ENCODE measurements around the gene GREM1. TPM values are rescaled to one million over a fixed set of nuclear protein-coding genes. Genes with fewer than 3 reads are reported as not detected.

Gene GREM1
- not detected for total RNA-seq

DNA sequence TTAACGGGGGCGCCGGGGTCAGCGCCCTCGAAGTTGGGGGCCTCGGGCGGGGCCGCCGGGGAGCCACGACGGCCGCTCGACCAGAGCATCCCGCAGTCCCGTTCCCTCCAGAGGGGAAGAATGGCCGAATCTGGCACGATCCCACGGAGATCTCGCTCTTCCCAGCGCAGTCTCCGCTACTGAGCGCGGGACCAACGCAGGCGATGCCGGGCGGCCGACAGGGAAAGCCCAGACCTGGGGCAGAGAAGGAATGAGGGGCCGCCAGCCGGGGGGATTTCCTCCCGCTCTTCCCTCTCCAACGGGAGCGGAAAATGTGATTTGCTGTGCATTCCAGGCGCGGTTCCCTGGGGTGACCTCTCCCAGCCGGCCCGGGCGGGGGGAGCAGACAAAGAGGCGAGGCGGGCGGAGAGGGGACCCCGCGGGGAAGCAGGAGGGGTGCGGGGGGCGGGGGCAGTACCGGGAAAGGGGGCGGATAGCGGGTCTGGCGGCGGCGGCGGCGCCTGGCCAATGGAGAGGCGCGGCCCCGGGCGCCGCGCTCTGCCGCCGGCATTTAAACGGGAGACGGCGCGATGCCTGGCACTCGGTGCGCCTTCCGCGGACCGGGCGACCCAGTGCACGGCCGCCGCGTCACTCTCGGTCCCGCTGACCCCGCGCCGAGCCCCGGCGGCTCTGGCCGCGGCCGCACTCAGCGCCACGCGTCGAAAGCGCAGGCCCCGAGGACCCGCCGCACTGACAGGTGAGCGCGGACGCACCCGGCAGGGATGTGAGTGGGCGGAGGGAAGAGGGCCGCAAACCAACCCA, at the start of gene GREM1:
Gene GREM1 (plus strand): TSS at position 579 of the 801 bp plus-strand sequence. CDS start 12,687 bp downstream, outside the sequence.
- CTCF ChIA-PET: no interaction called here
- DNase-seq (peak; percentile 12), ATAC-seq (no peak)
- POLR2A ChIA-PET: no interaction called here
- intact Hi-C loops (cut with DNase I, micrococcal nuclease): no loop called here
- Mint-ChIP-seq H3K27ac (no peak within 1 kb of the TSS), H3K4me1 (peaks cover 11% of the 10 kb centered on the region), H3K4me3 (no peak within 1 kb of the TSS), H3K36me3 (ENCODE audit: low read depth) (no peaks in the 10 kb centered on the region), H3K27me3 (peaks cover 68% of the 10 kb centered on the region), H3K9me3 (ENCODE audit: low read depth) (no peaks in the 10 kb centered on the region)

DNA sequence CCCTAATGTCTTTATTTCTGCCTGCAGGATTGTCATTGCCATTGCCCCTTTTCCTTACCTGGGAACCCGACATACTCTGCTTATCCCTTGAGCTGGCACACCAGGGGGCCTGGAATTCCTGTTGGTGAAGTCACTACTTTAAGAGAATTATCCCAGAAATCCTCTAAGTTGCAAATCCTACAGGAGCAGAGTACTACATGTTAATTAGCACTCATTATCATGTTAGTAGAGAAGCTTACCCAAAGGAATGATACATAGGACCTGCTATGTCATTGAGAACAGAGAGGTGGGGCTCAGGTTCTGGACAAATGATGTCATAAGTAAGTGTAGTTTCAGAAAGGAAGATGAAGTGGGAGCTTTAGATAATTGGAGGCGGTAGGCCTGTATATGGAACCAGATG, 48.9 kb upstream of the GREM1 start:
- ChIA-PET CTCF (interaction anchor here (0.7 kb wide), 1 partner anchor 107 kb away, joined by 3 read pairs; no protein-coding TSS in a partner anchor), POLR2A (no interaction called here)
- H3K9me3 Mint-ChIP-seq (ENCODE audit: low read depth): no peaks in the 10 kb centered on the region
- intact Hi-C loops (cut with DNase I, micrococcal nuclease): loop anchor here in 1 of 2 experiments (10.0 kb wide), 1 partner anchor 466 kb away; no protein-coding TSS in a partner anchor
- DNase-seq: no peak
- ATAC-seq: no peak
- no peak overlapping the region for H3K27ac Mint-ChIP-seq
- H3K4me3 Mint-ChIP-seq: no peak overlapping the region
- H3K36me3 Mint-ChIP-seq (ENCODE audit: low read depth): no peaks in the 10 kb centered on the region
- H3K27me3 Mint-ChIP-seq: no peaks in the 10 kb centered on the region
- H3K4me1 Mint-ChIP-seq: no peaks in the 10 kb centered on the region

DNA sequence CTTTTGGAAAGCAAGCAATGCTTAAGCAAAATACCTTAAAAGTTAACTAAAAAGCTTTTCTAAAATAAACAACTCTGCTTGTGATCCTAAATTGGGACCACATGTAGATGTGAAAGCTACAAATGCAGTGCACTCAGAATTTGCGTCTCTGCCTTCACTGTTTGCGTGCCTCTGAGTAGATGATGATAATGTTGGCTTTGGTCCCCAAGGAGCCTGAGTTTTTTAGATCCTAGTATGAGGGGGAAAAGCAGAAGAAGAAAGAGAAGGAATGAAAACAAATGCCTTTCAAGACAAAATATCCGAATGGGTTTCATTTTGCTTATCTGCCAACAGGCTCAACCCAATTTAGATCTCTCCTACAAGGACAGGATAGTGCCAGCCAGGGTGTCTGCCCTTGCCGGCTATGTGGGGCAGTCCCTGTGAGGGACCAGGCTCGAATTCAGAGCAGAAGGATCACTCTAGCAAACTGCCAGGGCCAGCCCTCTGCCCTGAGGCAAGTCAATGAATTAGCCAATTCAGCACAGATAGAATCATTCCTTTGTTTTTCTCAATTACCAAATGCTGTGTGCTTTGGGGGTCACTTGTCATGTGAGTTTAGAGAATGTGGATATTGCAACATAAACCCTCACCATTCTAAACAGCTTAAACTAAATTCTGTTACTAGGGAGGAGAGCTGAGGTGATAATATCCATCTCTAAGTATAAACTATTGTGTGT, 47.8 kb upstream of the GREM1 start:
- ChIA-PET POLR2A (no interaction called here), CTCF (interaction anchor here (0.7 to 1.2 kb wide), 2 partner anchors 12 to 106 kb away, joined by 3 to 5 read pairs; no protein-coding TSS in a partner anchor)
- Mint-ChIP-seq H3K27ac (no peak overlapping the region), H3K27me3 (no peaks in the 10 kb centered on the region), H3K4me1 (no peaks in the 10 kb centered on the region), H3K4me3 (no peak overlapping the region), H3K9me3 (ENCODE audit: low read depth) (no peaks in the 10 kb centered on the region), H3K36me3 (ENCODE audit: low read depth) (no peaks in the 10 kb centered on the region)
- no peak for ATAC-seq
- no peak for DNase-seq
- intact Hi-C loops (cut with DNase I, micrococcal nuclease): loop anchor here in 1 of 2 experiments (10.0 kb wide), 1 partner anchor 465 kb away; no protein-coding TSS in a partner anchor

DNA sequence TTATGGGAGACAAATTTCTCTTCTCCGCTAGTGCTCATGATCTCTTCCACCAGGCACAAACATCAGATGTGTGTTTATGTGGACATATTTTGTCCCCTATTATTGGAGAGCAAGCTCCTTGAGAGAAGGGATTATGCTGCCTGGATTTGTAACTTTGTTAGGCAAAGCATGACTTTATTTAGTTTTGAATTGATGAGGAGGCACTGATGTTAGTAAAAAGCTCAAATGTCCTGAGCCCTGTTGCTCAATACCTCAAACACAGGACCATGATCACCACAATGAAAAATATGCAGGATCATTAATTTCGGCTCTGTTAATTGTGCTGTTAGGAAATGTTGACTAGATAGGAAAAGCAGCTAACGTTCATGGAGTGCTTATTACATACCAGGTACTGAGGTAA, 47.2 kb upstream of the GREM1 start:
- DNase-seq: no peak
- H3K27ac Mint-ChIP-seq: no peak overlapping the region
- H3K27me3 Mint-ChIP-seq: no peaks in the 10 kb centered on the region
- no peaks in the 10 kb centered on the region for H3K36me3 Mint-ChIP-seq (ENCODE audit: low read depth)
- H3K4me1 Mint-ChIP-seq: no peaks in the 10 kb centered on the region
- CTCF ChIA-PET: interaction anchor here (1.2 kb wide), 1 partner anchor 12 kb away, joined by 5 read pairs; no protein-coding TSS in a partner anchor
- no peak for ATAC-seq
- H3K9me3 Mint-ChIP-seq (ENCODE audit: low read depth): no peaks in the 10 kb centered on the region
- intact Hi-C loops (cut with DNase I, micrococcal nuclease): no loop called here
- no peak overlapping the region for H3K4me3 Mint-ChIP-seq
- POLR2A ChIA-PET: no interaction called here

DNA sequence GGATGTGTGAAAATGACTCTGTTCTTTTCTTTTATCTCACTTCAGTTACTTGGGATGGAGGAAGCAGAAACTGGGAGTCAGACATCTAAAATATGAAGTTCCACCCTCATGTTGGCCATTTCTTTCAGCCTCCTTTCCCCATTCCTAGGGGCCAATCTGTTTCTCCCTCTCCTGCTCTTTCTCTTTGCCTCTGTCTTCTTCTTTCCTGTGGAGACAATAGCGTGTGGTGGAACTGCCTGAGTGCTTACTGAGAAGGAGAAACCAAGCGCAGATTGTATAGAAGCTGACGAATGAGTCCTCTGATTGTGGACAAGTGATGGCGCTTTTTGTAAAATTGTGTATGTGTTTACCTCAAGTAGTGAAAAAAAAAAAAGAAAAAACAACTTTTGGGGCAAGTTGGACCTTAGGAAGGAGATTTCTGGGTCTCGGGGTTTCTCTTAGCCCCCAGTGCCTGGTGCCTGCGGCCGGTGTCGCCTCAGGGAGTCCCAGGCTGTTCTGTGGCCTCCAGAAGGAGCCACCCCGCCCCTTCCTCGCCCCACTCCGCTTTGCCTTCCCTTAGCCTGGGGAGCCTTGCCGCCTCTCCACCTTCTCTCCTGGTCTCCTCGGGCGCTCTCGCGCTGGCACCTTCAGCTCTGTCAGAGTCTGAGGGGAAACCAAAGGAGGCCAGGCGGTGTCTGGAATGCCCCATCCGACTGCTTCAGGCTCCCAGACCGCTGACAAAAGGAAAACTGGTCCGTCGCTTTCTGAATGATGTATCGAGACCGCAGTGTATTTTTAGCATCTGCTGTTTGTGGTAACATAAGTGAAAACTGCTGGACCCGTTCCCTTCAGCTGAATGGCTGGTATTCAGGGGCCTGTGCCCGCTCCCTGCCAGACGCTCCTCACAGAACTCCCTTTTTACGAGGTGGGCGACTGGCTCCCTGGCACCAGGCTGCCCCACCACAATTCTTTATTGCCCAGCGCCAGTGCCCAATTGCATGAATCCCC, 46.2 kb upstream of the GREM1 start:
- no peak overlapping the region for H3K4me3 Mint-ChIP-seq
- intact Hi-C loops (cut with DNase I, micrococcal nuclease): no loop called here
- ChIA-PET POLR2A (no interaction called here), CTCF (no interaction called here)
- H3K36me3 Mint-ChIP-seq (ENCODE audit: low read depth): no peaks in the 10 kb centered on the region
- DNase-seq: no peak
- ATAC-seq: no peak
- no peaks in the 10 kb centered on the region for H3K9me3 Mint-ChIP-seq (ENCODE audit: low read depth)
- no peak overlapping the region for H3K27ac Mint-ChIP-seq
- H3K4me1 Mint-ChIP-seq: no peaks in the 10 kb centered on the region
- H3K27me3 Mint-ChIP-seq: no peaks in the 10 kb centered on the region

DNA sequence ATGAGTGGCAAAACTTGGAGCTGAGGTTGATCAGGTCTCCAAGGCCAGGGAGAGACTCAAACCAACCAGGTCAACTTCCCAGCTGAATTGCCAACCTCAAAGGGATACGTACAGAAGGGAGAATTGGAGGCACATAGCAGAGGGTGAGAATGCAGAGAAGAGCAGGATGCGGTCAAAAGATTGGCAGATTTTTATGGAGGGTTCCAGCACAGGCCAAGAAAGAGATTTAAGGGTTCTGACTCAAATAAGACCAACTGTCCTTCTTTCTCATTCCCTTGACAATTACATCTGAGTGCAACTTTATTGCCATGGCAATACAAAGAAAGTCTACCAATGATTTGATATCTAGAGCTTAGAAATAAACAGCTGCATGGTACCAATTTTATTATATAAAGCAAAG, 43.1 kb upstream of the GREM1 start:
- POLR2A ChIA-PET: no interaction called here
- no peak for ATAC-seq

DNA sequence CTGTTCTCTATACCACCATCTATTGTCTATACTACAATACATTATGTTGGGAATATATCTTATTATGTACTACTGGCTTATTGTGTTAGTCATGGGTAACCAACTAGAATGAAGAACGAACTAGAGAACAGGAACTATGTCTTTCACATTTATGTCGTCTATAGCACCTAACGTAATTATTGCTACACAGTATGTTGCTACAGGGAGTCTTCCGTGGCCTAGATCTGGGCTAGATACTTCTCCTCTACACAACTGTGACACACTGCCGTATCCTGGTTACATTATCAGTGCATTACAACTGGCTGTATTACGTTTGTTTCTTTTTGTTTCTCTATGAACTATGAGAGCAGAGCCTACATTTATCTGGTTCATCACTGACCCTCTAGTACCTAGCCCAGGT, 42.3 kb upstream of the GREM1 start:
- no peak overlapping the region for H3K4me3 Mint-ChIP-seq
- ATAC-seq (no peak), DNase-seq (no peak)
- CTCF ChIA-PET: interaction anchor here (0.6 to 1.0 kb wide), 2 partner anchors 18 to 111 kb away, joined by 3 to 5 read pairs; no protein-coding TSS in a partner anchor
- H3K4me1 Mint-ChIP-seq: no peaks in the 10 kb centered on the region
- no peaks in the 10 kb centered on the region for H3K9me3 Mint-ChIP-seq (ENCODE audit: low read depth)
- no peaks in the 10 kb centered on the region for H3K27me3 Mint-ChIP-seq
- POLR2A ChIA-PET: no interaction called here
- intact Hi-C loops (cut with DNase I, micrococcal nuclease): no loop called here
- no peaks in the 10 kb centered on the region for H3K36me3 Mint-ChIP-seq (ENCODE audit: low read depth)
- H3K27ac Mint-ChIP-seq: no peak overlapping the region

More for the DNA sequence above, 43.1 kb upstream of the GREM1 start:
- Mint-ChIP-seq H3K4me3 (no peak overlapping the region), H3K36me3 (ENCODE audit: low read depth) (no peaks in the 10 kb centered on the region), H3K4me1 (no peaks in the 10 kb centered on the region), H3K9me3 (ENCODE audit: low read depth) (no peaks in the 10 kb centered on the region), H3K27me3 (no peaks in the 10 kb centered on the region), H3K27ac (no peak overlapping the region)
- intact Hi-C loops (cut with DNase I, micrococcal nuclease): no loop called here
- CTCF ChIA-PET: interaction anchor here (0.6 kb wide), 1 partner anchor 18 kb away, joined by 3 read pairs; no protein-coding TSS in a partner anchor
- no peak for DNase-seq

DNA sequence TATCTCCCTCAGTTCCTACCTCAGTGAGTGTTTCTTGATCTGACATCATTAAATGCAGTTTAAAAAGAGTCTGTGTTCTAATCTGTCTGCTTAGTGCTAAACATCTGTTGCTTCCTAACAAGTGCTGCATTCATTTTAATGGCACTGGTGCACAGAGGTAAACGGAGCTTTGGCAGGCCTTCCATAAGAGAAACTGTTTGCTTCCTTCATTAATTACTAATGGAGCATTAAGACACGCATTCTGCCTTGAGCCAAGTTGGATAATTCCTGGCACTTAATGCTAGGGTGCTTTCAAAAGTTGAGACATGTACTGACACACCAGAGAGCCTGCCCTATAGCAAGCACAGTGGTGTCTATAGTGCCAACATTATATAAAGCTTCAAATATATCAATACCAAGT, 41.6 kb upstream of the GREM1 start:
- POLR2A ChIA-PET: no interaction called here
- no peak overlapping the region for H3K4me3 Mint-ChIP-seq
- intact Hi-C loops (cut with DNase I, micrococcal nuclease): no loop called here
- no peaks in the 10 kb centered on the region for H3K4me1 Mint-ChIP-seq
- no peak for ATAC-seq
- no peak for DNase-seq
- no peak overlapping the region for H3K27ac Mint-ChIP-seq
- H3K36me3 Mint-ChIP-seq (ENCODE audit: low read depth): no peaks in the 10 kb centered on the region
- CTCF ChIA-PET: interaction anchor here (0.7 to 1.0 kb wide), 2 partner anchors 10 to 110 kb away, joined by 3 to 5 read pairs; no protein-coding TSS in a partner anchor
- H3K9me3 Mint-ChIP-seq (ENCODE audit: low read depth): no peaks in the 10 kb centered on the region
- H3K27me3 Mint-ChIP-seq: no peaks in the 10 kb centered on the region

DNA sequence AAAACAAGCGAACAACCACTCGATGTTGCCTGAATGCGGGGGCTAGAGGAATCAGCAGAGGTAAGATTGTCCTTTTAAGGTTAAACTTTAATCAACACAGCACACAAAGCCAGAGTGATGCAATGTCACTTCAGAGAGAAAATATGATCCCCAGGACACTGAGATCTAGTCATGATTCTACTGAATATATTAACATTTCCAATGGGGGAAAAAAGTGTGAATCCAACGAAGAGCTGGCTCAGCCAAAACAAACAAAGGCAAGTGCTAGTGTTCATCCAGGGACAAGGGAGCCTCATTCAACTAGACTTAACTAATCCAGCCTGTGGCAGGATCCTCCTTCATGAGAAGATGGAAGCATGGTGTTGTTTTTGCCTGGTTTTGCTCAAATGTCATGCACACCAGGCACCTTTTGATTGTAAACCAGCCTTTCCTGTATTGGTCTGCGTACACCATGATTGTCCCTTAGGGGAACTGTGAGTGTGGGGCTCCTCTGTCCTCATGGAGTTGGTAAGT, 40.5 kb upstream of the GREM1 start:
- H3K36me3 Mint-ChIP-seq (ENCODE audit: low read depth): no peaks in the 10 kb centered on the region
- no peak overlapping the region for H3K4me3 Mint-ChIP-seq
- intact Hi-C loops (cut with DNase I, micrococcal nuclease): no loop called here
- POLR2A ChIA-PET: no interaction called here
- ATAC-seq: no peak
- H3K4me1 Mint-ChIP-seq: no peaks in the 10 kb centered on the region
- CTCF ChIA-PET: no interaction called here
- no peak overlapping the region for H3K27ac Mint-ChIP-seq
- DNase-seq: no peak
- no peaks in the 10 kb centered on the region for H3K9me3 Mint-ChIP-seq (ENCODE audit: low read depth)
- H3K27me3 Mint-ChIP-seq: no peaks in the 10 kb centered on the region

DNA sequence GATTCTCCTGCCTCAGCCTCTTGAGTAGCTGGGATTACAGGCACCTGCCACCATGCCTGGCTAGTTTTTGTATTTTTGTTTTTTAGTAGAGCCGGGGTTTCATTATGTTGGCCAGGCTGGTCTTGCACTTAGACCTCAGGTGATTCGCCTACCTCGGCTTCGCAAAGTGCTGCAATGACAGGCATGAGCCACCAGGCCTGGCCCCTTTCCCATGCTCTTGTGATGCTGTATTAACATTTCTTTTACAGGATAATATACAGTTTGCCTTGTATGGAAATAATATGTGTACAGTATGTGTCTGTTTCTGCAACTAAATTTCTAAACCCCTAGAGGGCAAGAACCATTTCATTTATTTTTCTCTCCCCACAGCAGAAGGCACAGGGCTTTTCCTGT, 38.5 kb upstream of the GREM1 start:
- no peak overlapping the region for H3K27ac Mint-ChIP-seq
- ChIA-PET POLR2A (no interaction called here), CTCF (interaction anchor here (1.0 kb wide), 1 partner anchor 33 kb away, joined by 3 read pairs; no protein-coding TSS in a partner anchor)
- H3K27me3 Mint-ChIP-seq: no peaks in the 10 kb centered on the region
- H3K4me1 Mint-ChIP-seq: peaks cover 6% of the 10 kb centered on the region
- no peaks in the 10 kb centered on the region for H3K36me3 Mint-ChIP-seq (ENCODE audit: low read depth)
- no peak overlapping the region for H3K4me3 Mint-ChIP-seq
- intact Hi-C loops (cut with DNase I, micrococcal nuclease): no loop called here
- no peak for DNase-seq
- no peaks in the 10 kb centered on the region for H3K9me3 Mint-ChIP-seq (ENCODE audit: low read depth)
- no peak for ATAC-seq

DNA sequence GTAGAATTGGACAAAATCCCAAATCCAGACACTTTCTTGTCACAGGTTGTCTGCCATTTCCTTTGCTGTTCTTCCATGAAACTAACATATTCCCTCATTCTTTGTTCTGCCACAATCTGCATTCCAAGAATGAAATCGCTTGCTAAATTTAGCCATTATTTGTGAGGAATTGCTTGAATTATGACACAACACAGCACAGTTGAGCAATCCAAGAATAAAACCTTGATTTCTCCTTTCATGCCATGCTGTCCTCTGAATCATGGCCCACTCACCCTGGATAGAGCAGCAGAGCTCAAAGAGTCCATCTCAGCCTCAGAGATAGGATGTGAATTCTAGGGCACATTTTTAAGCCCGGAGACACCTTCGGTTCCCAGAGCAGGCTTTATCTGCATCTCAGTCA, 35.2 kb upstream of the GREM1 start:
- no peak for ATAC-seq
- ChIA-PET CTCF (no interaction called here), POLR2A (no interaction called here)
- no peaks in the 10 kb centered on the region for H3K27me3 Mint-ChIP-seq
- no peaks in the 10 kb centered on the region for H3K36me3 Mint-ChIP-seq (ENCODE audit: low read depth)
- H3K9me3 Mint-ChIP-seq (ENCODE audit: low read depth): no peaks in the 10 kb centered on the region
- intact Hi-C loops (cut with DNase I, micrococcal nuclease): no loop called here
- peaks cover 9% of the 10 kb centered on the region for H3K4me1 Mint-ChIP-seq
- no peak for DNase-seq
- H3K27ac Mint-ChIP-seq: no peak overlapping the region
- H3K4me3 Mint-ChIP-seq: no peak overlapping the region
